Esophagus muscularis mucosa (tissue), 4 donors: Measurements from ENCODE around the gene KLRC1. TPM values are rescaled to one million over a fixed set of nuclear protein-coding genes. Genes with fewer than 3 reads are reported as not detected.

Experiments used
- DNase-seq: peaks from one replicate; pipeline ENCODE4 v3.0.0-alpha.2; 2017; ENCODE audit errors: extremely low spot score
- H3K27ac ChIP-seq, 4 donors: fragments of 200-600 bp; sonication (generic); replicated peaks in 1 of 4; 1 replicate in 3 of 4; 2 replicates in 1 of 4; pipeline ENCODE4 v1.5.1; 2016 to 2019; ENCODE audit warnings: mild to moderate bottlenecking in 1 of 4
- H3K27me3 ChIP-seq, 4 donors: fragments of 200-600 bp; sonication (generic); one replicate each; pipeline versions ENCODE4 v1.5.1 to v1.6.0; 2016 to 2019
- H3K36me3 ChIP-seq, 4 donors: fragments of 200-600 bp; sonication (generic); one replicate each; pipeline ENCODE4 v1.5.1; 2016 to 2019
- H3K4me1 ChIP-seq, 4 donors: fragments of 200-600 bp; sonication (generic); one replicate each; pipeline ENCODE4 v1.5.1; 2016 to 2019
- H3K4me3 ChIP-seq, 4 donors: fragments of 200-600 bp; sonication (generic); 1 replicate in 2 of 4; 2 replicates in 2 of 4; pipeline ENCODE4 v1.5.1; 2016 to 2019; ENCODE audit warnings: mild to moderate bottlenecking in 4 of 4, moderate library complexity in 1 of 4
- H3K9me3 ChIP-seq, 4 donors: fragments of 200-600 bp; sonication (generic); 1 replicate in 3 of 4; 2 replicates in 1 of 4; pipeline ENCODE4 v1.5.1; 2016 to 2019
- CTCF ChIP-seq, 3 experiments: fragments of 200-600 bp in 2 of 3; fragments of 450-650 bp in 1 of 3; sonication (generic) in 2 of 3; IDR thresholded peaks; one replicate each; pipeline ENCODE4 v1.5.1; 2017 to 2019; ENCODE audit warnings: antibody characterized with exemption in 3 of 3, mild to moderate bottlenecking in 2 of 3, moderate library complexity in 1 of 3
- EP300 ChIP-seq: sonication (generic); formaldehyde crosslinking; IDR thresholded peaks from one replicate; pipeline ENCODE4 v1.6.1; 2017; ENCODE audit warnings: antibody characterized with exemption
- POLR2A ChIP-seq: fragments of 450-650 bp; IDR thresholded peaks from one replicate; pipeline ENCODE4 v1.6.1; 2017; ENCODE audit warnings: antibody characterized with exemption, moderate library complexity, mild to moderate bottlenecking, low read depth
- POLR2AphosphoS5 ChIP-seq, 2 donors: sonication (generic); formaldehyde crosslinking; IDR thresholded peaks; one replicate each; pipeline ENCODE4 v1.6.1; 2017; ENCODE audit warnings: antibody characterized with exemption in 2 of 2
- WGBS: methylation state at CpG from one replicate; pipeline ENCODE4 v1.1.5; 2018; 5-methylcytosine and 5-hydroxymethylcytosine counted together
- intact Hi-C: fragments of 100-400 bp; cut with DNase I; formaldehyde crosslinking; loops from one replicate; pipeline ENCODE4 v1.15.1; 2023
- total RNA-seq, 4 donors: library from RNA; depleted of rRNA; stranded (reverse); fragments of >200 nt; gene quantifications; one replicate each; pipeline versions ENCODE4 v1.1.0 to v1.2.1, GENCODE V29; 2016

Gene KLRC1
- total RNA-seq, 4 donors from 2014 or later = 0.50 to 2.1 TPM; not detected in 2

GRCh38 chr12:10469701-10470100 lies 16.5 kb upstream of the KLRC1 start:
- H3K27ac ChIP-seq = no peak overlapping the region
- peaks cover 0 to 3% (median 0%) of the 10 kb centered on the region in 4 donors for H3K27me3 ChIP-seq
- H3K4me1 ChIP-seq = no peaks in the 10 kb centered on the region
- H3K9me3 ChIP-seq = peaks cover 0 to 6% (median 0%) of the 10 kb centered on the region in 4 donors
- H3K4me3 ChIP-seq = no peak overlapping the region
- DNase-seq = no peak
- H3K36me3 ChIP-seq = no peaks in the 10 kb centered on the region
- 86% methylated on average over 1 of the region's 1 CpG for WGBS
- TF ChIP-seq POLR2AphosphoS5 (IDR thresholded peaks at IDR 0.05) (no peak), EP300 (no peak), POLR2A (no peak), CTCF (IDR thresholded peaks at IDR 0.05) (no peak)
- intact Hi-C loops = no loop called here

- H3K36me3 ChIP-seq = no peaks in the 10 kb centered on the region
- H3K4me3 ChIP-seq = no peak overlapping the region
- no peak for DNase-seq
- no peaks in the 10 kb centered on the region for H3K9me3 ChIP-seq
- intact Hi-C loops = no loop called here
- TF ChIP-seq EP300 (no peak), POLR2A (no peak), CTCF (IDR thresholded peaks at IDR 0.05) (no peak), POLR2AphosphoS5 (IDR thresholded peaks at IDR 0.05) (no peak)
- peaks cover 0 to 3% (median 0%) of the 10 kb centered on the region in 4 donors for H3K27me3 ChIP-seq
- no peak overlapping the region for H3K27ac ChIP-seq
- no CpG with 5 or more reads among the region's 4 CpGs for WGBS
- H3K4me1 ChIP-seq = no peaks in the 10 kb centered on the region
Observed at GRCh38 chr12:10466311-10466710, 13.1 kb upstream of the KLRC1 start.

- TF ChIP-seq EP300 (no peak), POLR2A (no peak), POLR2AphosphoS5 (IDR thresholded peaks at IDR 0.05) (no peak), CTCF (IDR thresholded peaks at IDR 0.05) (no peak)
- Histone ChIP-seq H3K9me3 (peaks cover 0 to 24% (median 15%) of the 10 kb centered on the region in 4 donors), H3K27me3 (no peaks in the 10 kb centered on the region), H3K27ac (no peak overlapping the region), H3K4me1 (no peaks in the 10 kb centered on the region), H3K36me3 (no peaks in the 10 kb centered on the region), H3K4me3 (no peak overlapping the region)
- no peak for DNase-seq
- WGBS = 90% methylated on average over 3 of the region's 3 CpGs
- intact Hi-C loops = no loop called here
Observed at GRCh38 chr12:10457760-10458159, 4.6 kb upstream of the KLRC1 start.

DNA sequence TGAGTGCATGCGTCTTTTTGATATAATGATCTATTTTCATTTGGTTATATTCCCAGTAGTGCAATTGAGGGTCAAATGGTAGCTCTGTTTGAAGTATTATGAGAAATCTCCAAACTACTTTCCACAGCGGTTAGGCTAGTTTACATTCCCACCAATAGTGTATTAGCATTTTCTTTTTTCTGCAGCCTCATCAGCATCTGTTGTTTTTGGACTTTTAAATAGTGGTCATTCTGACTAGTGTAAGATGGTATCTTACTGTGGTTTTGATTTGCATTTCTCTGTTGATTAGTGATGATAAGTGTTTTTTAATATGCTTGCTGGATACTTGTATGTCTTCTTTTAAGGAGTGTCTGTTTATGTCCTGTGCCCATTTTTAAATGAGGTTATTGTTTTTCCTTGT lies 3.7 kb upstream of the KLRC1 start:
- intact Hi-C loops = no loop called here
- 84% methylated on average over 2 of the region's 2 CpGs for WGBS
- Histone ChIP-seq H3K9me3 (peaks cover 0 to 24% (median 15%) of the 10 kb centered on the region in 4 donors), H3K36me3 (no peaks in the 10 kb centered on the region), H3K27ac (no peak overlapping the region), H3K27me3 (no peaks in the 10 kb centered on the region), H3K4me1 (no peaks in the 10 kb centered on the region), H3K4me3 (no peak overlapping the region)
- no peak for DNase-seq
- TF ChIP-seq POLR2A (no peak), CTCF (IDR thresholded peaks at IDR 0.05) (no peak), POLR2AphosphoS5 (IDR thresholded peaks at IDR 0.05) (no peak), EP300 (no peak)

DNA sequence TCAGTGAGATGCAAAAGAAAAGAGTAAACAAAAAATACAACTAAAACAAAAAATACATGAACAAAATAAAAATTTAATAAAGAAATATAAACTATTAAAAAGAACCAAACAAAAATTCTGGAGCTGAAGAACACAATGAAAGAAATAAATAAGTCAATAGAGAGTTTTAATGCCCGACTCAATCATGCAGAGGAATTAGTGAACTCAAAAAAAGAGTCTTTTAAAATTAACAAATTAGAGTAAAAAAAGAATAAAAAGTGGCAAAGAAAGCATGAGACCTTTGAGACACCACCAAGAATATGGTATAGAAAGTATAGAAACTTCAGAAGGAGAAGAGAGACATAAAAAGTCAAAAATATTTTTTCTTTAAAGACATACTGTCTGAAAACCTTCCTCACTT lies 2.6 kb upstream of the KLRC1 start:
- Histone ChIP-seq H3K4me1 (no peaks in the 10 kb centered on the region), H3K4me3 (no peak overlapping the region), H3K27ac (no peak overlapping the region), H3K27me3 (no peaks in the 10 kb centered on the region), H3K9me3 (peaks cover 0 to 24% (median 15%) of the 10 kb centered on the region in 4 donors), H3K36me3 (no peaks in the 10 kb centered on the region)
- TF ChIP-seq POLR2AphosphoS5 (IDR thresholded peaks at IDR 0.05) (no peak), EP300 (no peak), POLR2A (no peak), CTCF (IDR thresholded peaks at IDR 0.05) (no peak)
- WGBS = 93% methylated on average over 1 of the region's 1 CpG
- no peak for DNase-seq
- intact Hi-C loops = no loop called here
